Colonic mucosa (tissue), 4 donors: ENCODE results near the gene ERF. TPM values are rescaled to one million over a fixed set of nuclear protein-coding genes. Genes with fewer than 3 reads are reported as not detected.
A peak's percentile ranks its signal among the peaks of the same experiment; 100 is the strongest.

Source experiments
- DNase-seq: peaks from one replicate; pipeline ENCODE4 v3.0.0-alpha.2; 2020
- H3K27ac ChIP-seq: fragments of 200-600 bp; one replicate; pipeline ENCODE4 v1.8.0; 2021
- H3K27me3 ChIP-seq: fragments of 200-600 bp; one replicate; pipeline ENCODE4 v1.8.0; 2021
- H3K36me3 ChIP-seq: fragments of 200-600 bp; one replicate; pipeline ENCODE4 v1.8.0; 2021
- H3K4me1 ChIP-seq: fragments of 200-600 bp; one replicate; pipeline ENCODE4 v1.8.0; 2021; ENCODE audit warnings: mild to moderate bottlenecking
- H3K4me3 ChIP-seq: fragments of 200-600 bp; one replicate; pipeline ENCODE4 v1.8.0; 2021
- H3K9ac ChIP-seq, 2 donors: one replicate each; pipeline ENCODE4 v1.7.0; 2013; ENCODE audit warnings: control low read depth in 2 of 2, low read depth in 2 of 2, low read length in 2 of 2
- H3K9me3 ChIP-seq: fragments of 200-600 bp; one replicate; pipeline ENCODE4 v1.8.0; 2021
- intact Hi-C: fragments of 100-400 bp; cut with DNase I; formaldehyde crosslinking; loops from one replicate; pipeline ENCODE4 v1.14.1; 2022
- total RNA-seq, 2 donors: library from RNA; stranded (reverse); fragmentation: NEBNext Ultra II Directional in 1 of 2; extraction: Animal tissue kit (Norgen Biotek cat#: 25700) in 1 of 2; gene quantifications; one replicate each; pipeline ENCODE4 v1.2.1, GENCODE V29; 2021
- TF ChIP-seq, protein P1 (sequence below): fragments of 200-600 bp; IDR thresholded peaks from one replicate; pipeline ENCODE4 v1.8.0; 2022; ENCODE audit warnings: antibody characterized with exemption, mild to moderate bottlenecking
- donor health status: healthy.
- donor health status: DM: no; HTN: no; CAD: no.
- donor health status: DM: no; HTN: no; CAD: no.

ERF gene
- total RNA-seq, 2 donors from 2014 or later: 46.7 to 57.3 TPM

DNA sequence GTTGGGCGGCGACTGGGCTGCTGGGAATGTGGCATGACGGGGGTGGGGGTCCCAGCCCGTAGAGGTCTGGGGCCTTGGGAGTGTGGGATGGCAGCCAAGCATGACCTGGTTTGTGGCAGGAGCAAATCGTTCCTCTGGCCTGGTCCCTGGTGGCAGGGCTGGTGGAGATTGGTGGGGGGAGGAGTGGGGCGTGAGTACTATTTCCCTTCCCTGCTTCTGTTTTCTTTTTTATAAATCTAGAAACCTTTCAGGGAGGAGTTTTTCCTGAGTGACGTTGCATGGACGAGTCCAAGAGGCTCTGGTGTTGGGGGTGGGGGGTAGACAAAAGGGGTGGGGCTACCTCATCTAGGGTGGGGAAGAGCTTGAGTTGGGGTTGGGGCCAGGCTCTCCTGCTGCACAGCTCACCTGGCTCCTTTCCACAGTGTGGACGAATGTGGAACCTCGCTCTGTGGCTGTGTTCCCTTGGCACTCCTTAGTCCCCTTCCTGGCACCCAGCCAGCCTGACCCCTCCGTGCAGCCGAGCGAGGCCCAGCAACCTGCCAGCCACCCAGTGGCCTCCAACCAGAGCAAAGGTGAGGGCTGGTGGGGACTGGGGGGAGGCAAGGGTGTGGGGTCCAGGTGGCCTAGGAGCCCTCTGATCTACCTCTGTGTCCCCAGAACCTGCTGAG is 31.6 kb upstream of the ERF start:
- Histone ChIP-seq H3K9ac (no peak overlapping the region), H3K4me1 (peaks cover 27% of the 10 kb centered on the region), H3K27ac (no peak overlapping the region), H3K9me3 (no peaks in the 10 kb centered on the region), H3K4me3 (no peak overlapping the region), H3K27me3 (no peaks in the 10 kb centered on the region), H3K36me3 (peaks cover 14% of the 10 kb centered on the region)
- DNase-seq: no peak
- TF ChIP-seq, protein P1, sequence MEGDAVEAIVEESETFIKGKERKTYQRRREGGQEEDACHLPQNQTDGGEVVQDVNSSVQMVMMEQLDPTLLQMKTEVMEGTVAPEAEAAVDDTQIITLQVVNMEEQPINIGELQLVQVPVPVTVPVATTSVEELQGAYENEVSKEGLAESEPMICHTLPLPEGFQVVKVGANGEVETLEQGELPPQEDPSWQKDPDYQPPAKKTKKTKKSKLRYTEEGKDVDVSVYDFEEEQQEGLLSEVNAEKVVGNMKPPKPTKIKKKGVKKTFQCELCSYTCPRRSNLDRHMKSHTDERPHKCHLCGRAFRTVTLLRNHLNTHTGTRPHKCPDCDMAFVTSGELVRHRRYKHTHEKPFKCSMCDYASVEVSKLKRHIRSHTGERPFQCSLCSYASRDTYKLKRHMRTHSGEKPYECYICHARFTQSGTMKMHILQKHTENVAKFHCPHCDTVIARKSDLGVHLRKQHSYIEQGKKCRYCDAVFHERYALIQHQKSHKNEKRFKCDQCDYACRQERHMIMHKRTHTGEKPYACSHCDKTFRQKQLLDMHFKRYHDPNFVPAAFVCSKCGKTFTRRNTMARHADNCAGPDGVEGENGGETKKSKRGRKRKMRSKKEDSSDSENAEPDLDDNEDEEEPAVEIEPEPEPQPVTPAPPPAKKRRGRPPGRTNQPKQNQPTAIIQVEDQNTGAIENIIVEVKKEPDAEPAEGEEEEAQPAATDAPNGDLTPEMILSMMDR: no peak
- intact Hi-C loops: no loop called here

DNA sequence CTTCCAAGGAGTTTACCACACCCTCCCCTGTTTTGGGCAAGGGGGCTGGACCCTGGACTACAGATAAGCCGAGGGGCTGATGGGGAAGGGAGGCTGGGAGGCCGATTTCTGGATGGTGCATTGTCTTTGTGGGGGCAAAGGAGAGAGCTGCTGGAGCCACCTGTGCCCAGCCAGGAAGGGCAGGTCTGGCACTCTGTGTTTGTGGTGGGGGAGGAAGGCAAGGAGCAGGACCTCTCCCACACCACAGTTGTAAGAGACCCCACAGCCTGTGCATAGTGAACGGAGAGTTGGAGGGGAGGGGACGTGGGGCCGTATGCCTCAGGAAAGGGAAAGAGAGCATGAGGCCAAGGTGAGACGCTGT is 31.0 kb upstream of the ERF start:
- H3K9ac ChIP-seq: peak overlapping the region in 1 of 2 donors; percentile 28

DNA sequence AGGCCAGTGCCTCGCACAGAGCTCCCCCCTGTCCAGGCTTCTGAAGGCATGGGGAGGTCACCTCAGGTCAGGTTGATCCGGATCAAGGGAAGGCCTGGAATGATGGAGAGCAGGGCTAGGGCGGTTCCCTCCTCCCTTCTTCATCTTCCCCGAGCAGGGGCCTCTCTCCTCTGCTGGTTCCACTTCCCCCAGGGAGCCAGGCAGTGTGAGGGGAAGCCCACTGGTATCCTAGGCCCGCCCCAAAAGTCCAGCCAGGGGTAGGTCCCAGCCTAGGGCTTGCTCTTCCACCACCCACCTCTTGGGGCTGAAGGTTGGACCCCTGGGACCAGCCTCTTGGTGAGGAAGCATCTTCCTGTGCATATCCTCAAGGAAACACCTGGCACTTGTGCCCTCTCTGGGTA is 30.6 kb upstream of the ERF start:
- Histone ChIP-seq H3K36me3 (peaks cover 13% of the 10 kb centered on the region), H3K9me3 (no peaks in the 10 kb centered on the region), H3K27ac (no peak overlapping the region), H3K9ac (peak overlapping the region; percentile 28 to 87), H3K4me3 (peak overlapping the region; percentile 47), H3K4me1 (peaks cover 27% of the 10 kb centered on the region), H3K27me3 (no peaks in the 10 kb centered on the region)
- intact Hi-C loops: no loop called here
- no peak for DNase-seq
- TF ChIP-seq, protein P1: no peak

More for the DNA sequence above, 31.0 kb upstream of the ERF start:
- intact Hi-C loops: no loop called here
- H3K4me3 ChIP-seq: no peak overlapping the region
- no peak for DNase-seq
- no peaks in the 10 kb centered on the region for H3K27me3 ChIP-seq
- no peak overlapping the region for H3K27ac ChIP-seq
- TF ChIP-seq, protein P1: no peak
- H3K4me1 ChIP-seq: peaks cover 27% of the 10 kb centered on the region
- no peaks in the 10 kb centered on the region for H3K9me3 ChIP-seq
- peaks cover 14% of the 10 kb centered on the region for H3K36me3 ChIP-seq

DNA sequence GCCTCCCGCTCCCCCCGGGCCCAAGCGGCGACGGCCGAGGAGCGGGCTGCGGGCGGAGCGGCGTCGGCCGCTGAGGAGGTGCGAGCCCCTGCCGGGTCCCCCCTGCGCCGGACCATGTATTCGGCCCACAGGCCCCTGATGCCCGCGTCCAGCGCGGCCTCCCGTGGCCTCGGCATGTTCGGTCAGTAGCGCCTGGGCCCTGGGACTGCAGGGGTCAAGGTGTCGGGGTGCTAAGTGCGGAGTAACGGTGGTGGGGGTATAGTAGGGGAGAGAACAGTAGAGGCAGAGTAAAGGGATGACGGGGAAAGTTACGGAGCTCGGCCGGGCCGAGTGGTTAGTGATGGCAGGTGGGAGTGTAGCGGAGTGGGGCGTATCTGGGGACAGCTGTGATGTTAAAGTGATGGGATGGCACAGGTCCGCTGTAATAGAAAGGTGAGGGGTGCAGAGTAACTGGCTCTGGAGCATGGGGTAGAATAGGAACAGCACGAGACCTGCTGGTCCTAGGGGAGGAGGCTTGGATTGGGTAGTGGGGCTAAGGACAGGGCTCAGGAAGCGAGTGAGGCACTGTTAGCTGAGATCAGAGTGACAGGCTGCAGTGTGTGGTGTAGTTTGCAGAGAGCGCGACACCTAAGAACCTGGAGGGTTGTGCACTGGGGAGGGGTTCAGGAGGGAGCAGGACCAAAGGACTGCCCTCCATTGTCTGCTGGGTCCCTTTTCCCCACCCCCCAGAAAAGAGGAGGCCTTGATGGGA is 29.8 kb upstream of the ERF start:
- TF ChIP-seq, protein P1: no peak
- Histone ChIP-seq H3K27ac (peak overlapping the region; percentile 36), H3K27me3 (no peaks in the 10 kb centered on the region), H3K4me3 (peak overlapping the region; percentile 47), H3K36me3 (peaks cover 6% of the 10 kb centered on the region), H3K9me3 (no peaks in the 10 kb centered on the region), H3K9ac (peak overlapping the region; percentile 28 to 87), H3K4me1 (peaks cover 27% of the 10 kb centered on the region)
- intact Hi-C loops: no loop called here
- no peak for DNase-seq

DNA sequence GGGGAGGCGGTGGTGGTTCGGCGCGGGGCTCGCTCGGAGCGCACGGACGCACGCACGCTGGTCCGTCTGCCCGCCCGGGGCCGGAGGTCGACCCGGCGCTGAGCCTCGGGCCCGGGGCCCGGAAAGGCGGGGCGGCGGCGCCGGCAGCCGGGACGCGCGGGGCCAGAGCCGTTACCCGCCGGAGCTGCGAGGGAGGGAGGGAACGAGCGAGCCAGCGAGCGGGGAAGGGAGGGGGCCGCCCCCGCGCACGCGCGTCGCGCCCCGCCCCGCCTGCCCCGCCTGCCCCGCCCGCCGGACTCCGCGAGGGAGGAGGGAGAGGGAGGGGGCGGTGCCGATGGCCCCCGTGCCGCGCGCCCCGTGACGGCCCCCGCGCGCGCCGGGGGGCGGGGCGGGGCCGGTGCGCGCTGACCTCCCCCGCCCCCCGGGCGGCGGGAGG is 29.2 kb upstream of the ERF start:
- Histone ChIP-seq H3K9me3 (no peaks in the 10 kb centered on the region), H3K4me3 (no peak overlapping the region), H3K36me3 (no peaks in the 10 kb centered on the region), H3K9ac (peak overlapping the region in 1 of 2 donors; percentile 66), H3K27me3 (no peaks in the 10 kb centered on the region), H3K27ac (peak overlapping the region; percentile 67), H3K4me1 (peaks cover 32% of the 10 kb centered on the region)
- TF ChIP-seq, protein P1: no peak
- DNase-seq: peak; percentile 72
- intact Hi-C loops: no loop called here
